Spinal cord (tissue), 10 donors: ENCODE measurements around the gene KRTAP10-7. TPM values are rescaled to one million over a fixed set of nuclear protein-coding genes. Genes with fewer than 3 reads are reported as not detected.
"Not testable (repeated sequence)": the region's sequence is repeated elsewhere in the genome, so short reads cannot be mapped to it uniquely, and the experiment has no call there.

Experiments
- DNase-seq, 6 donors: peaks; one replicate each; pipeline versions ENCODE4 v3.0.0 to v3.0.0-alpha.2; 2013 to 2015; ENCODE audit warnings: low spot score in 6 of 6, low read depth in 4 of 6
- H3K27ac ChIP-seq: one replicate; pipeline ENCODE4 v1.5.1; 2013; ENCODE audit warnings: low read depth, low read length, control low read depth
- H3K27me3 ChIP-seq: one replicate; pipeline ENCODE4 v1.6.1; 2013; ENCODE audit warnings: low read length; ENCODE audit not compliant: control insufficient read depth, insufficient read depth
- H3K36me3 ChIP-seq: one replicate; pipeline ENCODE4 v1.6.1; 2013; ENCODE audit warnings: low read length; ENCODE audit not compliant: control insufficient read depth, insufficient read depth
- H3K4me1 ChIP-seq: one replicate; pipeline ENCODE4 v1.6.1; 2013; ENCODE audit warnings: low read length; ENCODE audit not compliant: control insufficient read depth, insufficient read depth
- H3K4me3 ChIP-seq: one replicate; pipeline ENCODE4 v1.5.1; 2013; ENCODE audit warnings: low read depth, low read length, control low read depth
- H3K9me3 ChIP-seq: one replicate; pipeline ENCODE4 v1.6.1; 2013; ENCODE audit warnings: low read length; ENCODE audit not compliant: control insufficient read depth, insufficient read depth
- WGBS: methylation state at CpG from one replicate; pipeline ENCODE4 v1.1.5; 2013; ENCODE audit warnings: missing lambda C conversion rate; ENCODE audit not compliant: insufficient coverage; 5-methylcytosine and 5-hydroxymethylcytosine counted together
- polyA plus RNA-seq, 2 donors: library from polyadenylated mRNA; unstranded; fragments of 120-200 nt; gene quantifications; one replicate each; pipeline ENCODE4 v1.2.1, GENCODE V29; 2013; ENCODE audit not compliant: insufficient read length in 2 of 2
- total RNA-seq, 2 donors: library from RNA; depleted of rRNA in 1 of 2; stranded (reverse); fragments of 120-200 nt in 1 of 2; fragments of >200 nt in 1 of 2; gene quantifications; one replicate each; pipeline versions ENCODE4 v1.2.3 to v1.2.4, GENCODE V29; 2013 to 2014
- donor health status: healthy.

The KRTAP10-7 gene
- total and polyA plus RNA-seq, 4 donors, result not detected

GRCh38 chr21:44599264-44600029, 950 bp upstream of the KRTAP10-7 start:
- no peaks in the 10 kb centered on the region for H3K36me3 ChIP-seq
- H3K4me3 ChIP-seq, result no peak overlapping the region
- H3K27ac ChIP-seq, result no peak overlapping the region
- no peaks in the 10 kb centered on the region for H3K4me1 ChIP-seq
- DNase-seq, result no peak
- H3K27me3 ChIP-seq, result no peaks in the 10 kb centered on the region
- 93% methylated on average over 7 of the region's 8 CpGs for WGBS
- H3K9me3 ChIP-seq, result no peaks in the 10 kb centered on the region

GRCh38 chr21:44601091-44601490, 694 bp downstream of the KRTAP10-7 start:
- 62% methylated on average over 9 of the region's 10 CpGs for WGBS
- not testable (repeated sequence) for H3K27me3 ChIP-seq

GRCh38 chr21:44601596-44602462, 1.4 kb downstream of the KRTAP10-7 start:
- no peaks in the 10 kb centered on the region for H3K27me3 ChIP-seq
- DNase-seq, result no peak

More at GRCh38 chr21:44601091-44601490, 694 bp downstream of the KRTAP10-7 start:
- H3K36me3 ChIP-seq, H3K27ac ChIP-seq, H3K9me3 ChIP-seq, DNase-seq, H3K4me3 ChIP-seq, H3K4me1 ChIP-seq: not testable (repeated sequence)

GRCh38 chr21:44602463-44602850, 2.1 kb downstream of the KRTAP10-7 start:
- Histone ChIP-seq H3K27ac (no peak overlapping the region), H3K36me3 (no peaks in the 10 kb centered on the region), H3K9me3 (no peaks in the 10 kb centered on the region), H3K4me1 (no peaks in the 10 kb centered on the region), H3K27me3 (no peaks in the 10 kb centered on the region), H3K4me3 (no peak overlapping the region)
- no peak for DNase-seq
- 75% methylated on average over 21 of the region's 21 CpGs for WGBS

More at GRCh38 chr21:44601596-44602462, 1.4 kb downstream of the KRTAP10-7 start:
- no peak overlapping the region for H3K27ac ChIP-seq
- 77% methylated on average over 23 of the region's 23 CpGs for WGBS
- H3K36me3 ChIP-seq, result no peaks in the 10 kb centered on the region
- H3K9me3 ChIP-seq, result no peaks in the 10 kb centered on the region
- H3K4me3 ChIP-seq, result no peak overlapping the region
- no peaks in the 10 kb centered on the region for H3K4me1 ChIP-seq

GRCh38 chr21:44603109-44603875, 2.9 kb downstream of the KRTAP10-7 start:
- Histone ChIP-seq H3K4me1 (no peaks in the 10 kb centered on the region), H3K4me3 (no peak overlapping the region), H3K27me3 (no peaks in the 10 kb centered on the region), H3K27ac (no peak overlapping the region), H3K9me3 (no peaks in the 10 kb centered on the region), H3K36me3 (no peaks in the 10 kb centered on the region)
- 69% methylated on average over 17 of the region's 17 CpGs for WGBS
- no peak for DNase-seq

- H3K36me3 ChIP-seq, result no peaks in the 10 kb centered on the region
- no peak for DNase-seq
- H3K4me3 ChIP-seq, result no peak overlapping the region
- WGBS, result 92% methylated on average over 5 of the region's 8 CpGs
- no peaks in the 10 kb centered on the region for H3K4me1 ChIP-seq
- H3K9me3 ChIP-seq, result no peaks in the 10 kb centered on the region
- no peak overlapping the region for H3K27ac ChIP-seq
- no peaks in the 10 kb centered on the region for H3K27me3 ChIP-seq
Observed at GRCh38 chr21:44603911-44604310, 3.5 kb downstream of the KRTAP10-7 start.

- H3K9me3 ChIP-seq, result peaks cover 6% of the 10 kb centered on the region
Observed at GRCh38 chr21:44606495-44606894, 6.1 kb downstream of the KRTAP10-7 start.

GRCh38 chr21:44609193-44609592, 8.8 kb downstream of the KRTAP10-7 start:
- no peak overlapping the region for H3K27ac ChIP-seq
- no peaks in the 10 kb centered on the region for H3K4me1 ChIP-seq
- peaks cover 6% of the 10 kb centered on the region for H3K9me3 ChIP-seq
- no peaks in the 10 kb centered on the region for H3K36me3 ChIP-seq
- no peak for DNase-seq
- H3K4me3 ChIP-seq, result no peak overlapping the region
- no peaks in the 10 kb centered on the region for H3K27me3 ChIP-seq

More at GRCh38 chr21:44606495-44606894, 6.1 kb downstream of the KRTAP10-7 start:
- Histone ChIP-seq H3K27me3 (no peaks in the 10 kb centered on the region), H3K27ac (no peak overlapping the region), H3K36me3 (no peaks in the 10 kb centered on the region), H3K4me3 (no peak overlapping the region), H3K4me1 (no peaks in the 10 kb centered on the region)
- DNase-seq, result no peak
- 74% methylated on average over 2 of the region's 4 CpGs for WGBS

- not testable (repeated sequence) for H3K4me1 ChIP-seq, H3K4me3 ChIP-seq, H3K27me3 ChIP-seq, H3K36me3 ChIP-seq, H3K9me3 ChIP-seq, DNase-seq, H3K27ac ChIP-seq
- 98% methylated on average over 6 of the region's 7 CpGs for WGBS
Observed at GRCh38 chr21:44610157-44610843, 9.9 kb downstream of the KRTAP10-7 start.
